Hematopoietic multipotent progenitor cell treated with erythropoietin and hydrocortisone succinate and interleukin-3 and kit ligand, for 15 days (in vitro differentiated cells): ENCODE data around the gene ATP8B1.

ENCODE experiments used
- DNase-seq: peaks from one replicate; pipeline ENCODE4 v3.0.0-alpha.2; 2015; ENCODE audit warnings: low spot score

The ATP8B1 gene

DNA sequence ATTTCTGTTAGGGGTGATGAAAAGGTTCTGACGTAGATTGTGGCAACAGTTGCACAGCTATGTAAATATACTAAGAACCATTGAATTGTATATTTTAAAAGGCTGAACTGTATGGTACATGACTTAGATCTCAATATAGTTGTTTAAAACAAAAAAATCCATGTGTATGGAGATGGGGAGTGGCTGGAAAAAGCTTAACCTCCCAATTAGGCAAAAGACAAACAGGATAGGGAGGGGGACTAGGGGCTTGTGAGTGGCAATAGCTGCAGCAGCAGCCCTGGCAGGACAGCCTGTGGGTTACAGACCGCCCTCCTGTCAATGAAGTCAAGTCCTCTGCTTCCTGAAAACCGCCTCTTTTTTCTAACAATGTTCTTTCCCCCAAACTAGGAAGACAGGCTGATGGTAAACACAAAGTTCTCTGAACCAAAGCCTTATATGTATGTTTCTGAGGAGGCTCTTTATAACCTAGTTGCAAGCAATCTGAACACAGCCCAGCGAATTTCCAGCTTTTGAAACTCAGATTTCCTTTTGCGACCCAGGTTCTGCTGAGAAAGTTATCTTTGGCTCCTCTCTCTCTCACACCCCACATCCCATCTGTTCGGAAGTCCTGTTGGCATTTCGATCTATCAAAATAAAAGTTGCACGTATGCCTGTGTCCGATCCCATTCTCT lies 10.3 kb downstream of the ATP8B1 start:
- no peak for DNase-seq

DNA sequence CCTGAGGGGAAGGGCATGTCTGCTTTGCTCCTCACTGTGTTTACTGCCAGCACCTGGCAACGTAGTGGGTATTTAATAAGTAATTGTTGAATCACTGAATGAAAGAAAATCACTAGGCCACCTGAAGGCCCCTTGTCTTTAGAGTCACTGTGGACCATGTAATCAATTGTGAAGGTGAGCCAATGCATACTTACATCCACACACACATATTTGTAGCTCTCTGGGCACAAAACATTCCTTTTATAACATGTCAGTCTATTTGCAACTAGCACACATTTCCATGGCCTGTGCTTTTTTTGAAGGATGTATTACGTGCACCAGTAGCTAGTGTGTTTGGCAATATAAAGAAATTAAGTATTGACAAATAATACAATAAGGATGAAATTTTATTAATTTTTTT lies 11.2 kb downstream of the ATP8B1 start:
- DNase-seq = no peak

DNA sequence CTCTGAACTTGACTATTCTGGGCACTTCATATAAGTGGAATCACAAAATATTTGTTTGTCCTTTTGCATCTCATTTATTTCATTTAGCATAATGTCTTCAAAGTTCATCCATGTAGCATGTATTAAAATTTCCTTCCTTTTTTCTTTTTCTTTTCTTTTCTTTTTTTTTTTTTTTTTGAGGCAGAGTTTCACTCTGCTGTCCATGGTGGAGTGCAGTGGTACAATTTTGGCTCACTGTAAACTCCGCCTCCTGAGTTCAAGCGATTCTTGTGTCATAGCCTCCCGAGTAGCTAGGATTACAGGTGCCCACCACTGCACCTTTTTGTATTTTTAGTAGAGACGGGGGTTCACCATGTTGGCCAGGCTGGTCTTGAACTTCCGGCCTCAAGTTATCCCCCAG lies 11.9 kb downstream of the ATP8B1 start:
- DNase-seq = no peak

DNA sequence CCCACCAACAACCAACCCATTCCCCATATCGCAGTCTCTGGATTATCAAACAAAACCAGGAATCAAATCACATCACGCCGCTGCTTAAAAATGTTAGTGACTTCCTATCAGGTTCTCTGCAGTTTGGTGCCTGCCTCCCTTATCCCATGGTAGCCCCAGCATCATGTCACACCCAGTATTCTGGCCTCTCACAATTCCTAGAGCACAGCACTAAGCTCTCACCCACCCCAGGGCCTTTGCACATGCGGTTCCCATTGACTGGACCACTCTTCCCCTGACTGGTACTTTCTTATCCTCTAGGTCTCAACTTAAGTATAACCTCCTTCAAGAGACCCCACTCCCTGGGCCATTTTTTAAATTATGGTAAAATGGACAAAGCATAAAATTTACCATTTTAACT lies 12.8 kb downstream of the ATP8B1 start:
- no peak for DNase-seq

DNA sequence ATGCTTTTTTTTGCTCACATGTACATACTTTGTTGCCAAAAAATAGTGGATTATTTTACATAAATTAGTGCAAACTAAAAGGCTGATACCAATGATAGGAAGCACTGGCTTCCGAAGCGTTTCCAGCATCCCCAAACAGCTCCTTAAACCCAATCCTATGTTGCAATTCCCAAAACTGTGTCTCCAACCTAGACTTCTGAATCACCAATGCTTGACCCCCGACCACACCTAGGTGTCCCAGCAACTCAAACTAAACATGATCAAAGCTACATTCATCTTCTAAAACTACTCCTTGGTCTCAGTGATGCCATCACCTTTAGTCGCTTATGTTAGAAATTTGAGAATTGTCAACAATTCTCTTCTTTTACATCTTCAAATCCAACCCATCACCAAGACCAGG lies 13.4 kb downstream of the ATP8B1 start:
- no peak for DNase-seq

DNA sequence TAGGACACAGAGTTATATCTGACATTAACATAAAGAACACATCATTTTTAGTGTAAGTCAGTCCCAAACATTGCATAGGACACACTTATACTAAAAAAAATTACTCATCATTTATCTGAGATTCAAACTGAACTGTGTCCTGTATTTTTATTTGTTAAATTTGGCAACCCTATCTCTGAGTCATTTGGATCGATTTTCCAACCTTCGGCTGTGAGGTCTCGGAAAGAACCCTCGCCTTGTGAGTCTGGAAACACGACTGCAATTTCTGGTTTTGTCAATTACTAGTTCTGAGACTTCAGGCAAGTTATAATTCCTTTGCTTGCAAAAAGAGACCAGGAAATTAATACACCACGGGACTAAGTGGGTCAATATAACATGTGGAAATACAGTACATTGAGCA lies 14.0 kb downstream of the ATP8B1 start:
- no peak for DNase-seq

DNA sequence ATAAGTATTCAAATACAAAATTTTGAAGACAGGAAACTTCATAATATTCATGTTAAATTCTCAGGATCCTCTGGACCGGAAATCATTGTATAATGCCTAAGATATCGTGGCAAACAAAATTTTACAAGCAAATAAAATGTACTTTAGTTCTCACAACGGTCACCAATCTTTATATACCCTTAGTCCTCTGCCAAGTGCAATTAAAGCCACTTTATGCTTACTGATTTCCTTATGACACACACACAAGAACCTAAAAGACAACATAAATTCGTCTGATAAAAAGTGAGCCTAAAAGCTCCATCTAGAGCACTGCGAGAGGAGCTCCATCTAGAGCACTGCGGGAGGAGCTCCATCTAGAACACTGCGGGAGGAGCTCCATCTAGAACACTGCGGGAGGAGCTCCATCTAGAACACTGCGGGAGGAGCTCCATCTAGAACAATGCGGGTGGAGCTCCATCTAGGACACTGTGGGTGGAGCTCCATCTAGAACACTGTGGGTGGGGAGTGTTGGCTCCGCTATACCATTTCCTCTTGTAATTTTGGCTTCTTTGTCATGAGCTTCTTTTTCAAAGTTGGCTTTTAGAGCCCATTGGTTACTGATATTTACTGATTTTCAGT lies 15.9 kb downstream of the ATP8B1 start:
- DNase-seq = no peak

DNA sequence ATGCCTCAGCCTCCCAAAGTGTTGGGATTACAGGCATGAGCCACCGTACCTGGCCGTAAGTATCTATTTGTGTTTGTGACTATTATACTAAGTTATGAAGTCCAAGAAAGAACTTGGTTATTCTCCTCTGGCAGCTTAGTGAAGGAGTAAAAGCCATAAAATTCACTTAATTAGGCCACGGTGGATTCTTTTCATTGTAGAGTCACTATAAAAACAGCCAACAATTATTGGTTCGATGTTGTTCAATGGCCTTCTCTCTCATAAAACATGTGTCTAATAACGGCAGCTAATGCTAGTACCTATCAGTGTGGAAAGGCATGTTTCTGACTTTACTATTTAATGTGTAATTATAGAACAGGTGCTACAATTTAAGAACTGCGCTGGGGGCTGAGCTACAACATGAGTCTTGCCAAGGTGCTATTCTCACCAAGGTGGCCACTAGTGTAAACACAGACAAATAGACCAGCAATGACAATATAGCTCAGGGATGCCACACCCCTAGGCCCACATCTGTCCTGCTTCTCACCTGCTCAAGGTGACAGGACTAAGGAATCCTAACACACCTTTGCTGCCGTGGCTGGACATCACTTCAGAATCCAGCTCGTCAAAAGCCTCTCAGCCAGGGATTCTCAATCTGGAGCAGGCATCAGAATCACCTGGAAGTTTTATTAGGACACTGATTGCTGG lies 17.2 kb downstream of the ATP8B1 start:
- no peak for DNase-seq

DNA sequence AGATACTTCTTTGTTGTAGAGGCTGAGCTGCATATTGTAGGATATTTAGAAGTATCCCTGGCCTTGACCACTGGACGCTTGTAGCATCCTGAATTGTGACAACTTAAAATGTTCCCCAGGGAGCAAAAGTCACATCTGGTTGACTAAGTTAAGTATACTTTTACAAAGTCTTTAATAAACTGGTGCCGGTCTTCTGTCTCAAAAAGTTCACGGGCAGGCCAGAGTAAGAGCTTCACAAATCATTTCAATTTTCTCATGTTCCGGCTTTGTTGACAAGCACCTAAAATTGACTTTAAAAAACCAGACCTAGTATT lies 18.4 kb downstream of the ATP8B1 start:
- DNase-seq = no peak

DNA sequence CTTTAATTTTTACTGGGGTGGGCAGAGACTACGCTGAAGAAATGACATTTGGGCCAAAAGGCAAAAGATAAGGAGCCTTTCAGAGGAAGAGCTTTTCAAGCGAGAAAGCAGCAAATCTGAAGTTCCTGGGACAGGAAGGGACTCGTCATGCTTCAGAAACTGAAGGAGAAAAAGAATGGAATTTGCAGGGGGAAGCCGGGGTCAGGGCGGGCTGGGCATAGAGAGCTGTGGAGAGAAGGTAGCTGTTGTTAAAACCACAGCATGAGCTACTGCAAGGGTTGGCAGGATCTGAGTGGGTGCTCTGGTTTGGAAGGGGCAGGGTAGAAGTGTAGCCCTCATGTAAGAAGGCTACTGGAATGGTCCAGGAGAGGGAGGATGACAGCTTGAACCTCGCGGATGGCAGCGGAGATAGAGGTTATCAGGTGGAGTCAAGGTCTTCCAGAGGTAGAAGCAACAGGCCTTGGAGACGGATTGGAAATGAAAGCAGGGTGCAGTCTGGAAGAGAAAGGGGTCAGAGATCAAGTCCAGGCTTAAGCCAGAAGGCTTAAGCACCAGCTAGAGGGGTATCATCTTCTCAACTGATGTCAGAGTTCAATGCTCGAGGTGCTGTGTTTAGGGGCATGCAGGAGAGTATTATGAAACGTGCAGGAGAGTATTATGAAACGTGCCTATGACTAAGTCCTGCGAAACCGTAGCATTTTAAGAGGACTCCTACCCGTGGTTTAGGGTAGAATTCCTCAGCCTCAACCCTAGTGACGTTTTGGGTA lies 18.9 kb downstream of the ATP8B1 start:
- DNase-seq = no peak

DNA sequence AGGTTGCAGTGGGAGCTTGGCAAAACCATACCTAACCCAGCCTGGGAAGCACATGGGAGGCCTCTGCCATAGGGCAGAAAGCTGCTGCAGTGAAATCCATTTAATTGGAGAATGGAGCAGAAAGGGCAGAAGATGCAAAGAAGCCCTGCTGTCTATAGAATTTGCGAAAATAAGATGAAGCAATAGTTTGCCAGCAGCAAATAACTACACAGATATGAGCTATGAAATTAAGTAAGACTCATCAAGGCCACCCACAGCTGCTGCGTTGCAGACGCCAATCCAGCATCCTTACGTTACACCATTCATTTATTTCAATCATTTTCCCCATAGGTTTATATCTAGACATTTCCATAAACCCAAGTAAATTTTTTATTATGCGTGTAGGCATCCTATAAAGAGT lies 21.1 kb downstream of the ATP8B1 start:
- DNase-seq = no peak

DNA sequence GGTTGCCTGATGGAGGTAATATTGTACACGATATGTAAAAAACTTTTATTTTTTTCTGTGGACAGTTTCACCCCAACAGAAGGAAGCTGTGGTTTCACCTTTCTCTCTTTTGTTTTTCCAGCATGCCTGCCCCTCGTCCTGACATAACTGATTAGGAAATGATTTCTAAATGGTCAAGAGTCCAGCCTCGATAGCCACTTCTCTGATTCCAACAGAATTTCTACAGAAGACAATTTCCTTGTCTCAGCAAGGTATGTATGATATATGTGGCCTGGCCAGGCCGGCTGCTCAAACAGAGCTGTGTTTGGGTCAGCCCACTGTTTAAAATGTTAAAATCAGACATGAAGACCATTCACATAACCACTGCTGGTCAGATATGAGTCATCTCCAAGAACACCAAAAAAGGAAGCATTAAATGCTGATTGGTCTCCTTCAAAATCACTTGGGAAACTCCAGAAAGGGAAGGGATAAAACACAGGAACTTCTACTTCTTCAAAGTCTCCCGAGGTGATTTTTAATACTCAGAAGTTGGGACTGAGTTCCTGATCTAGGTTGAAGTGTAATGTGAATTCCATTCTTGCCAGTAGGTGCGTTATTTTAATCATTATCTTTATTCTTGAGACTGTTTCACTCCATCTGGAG lies 22.3 kb downstream of the ATP8B1 start:
- DNase-seq = no peak

DNA sequence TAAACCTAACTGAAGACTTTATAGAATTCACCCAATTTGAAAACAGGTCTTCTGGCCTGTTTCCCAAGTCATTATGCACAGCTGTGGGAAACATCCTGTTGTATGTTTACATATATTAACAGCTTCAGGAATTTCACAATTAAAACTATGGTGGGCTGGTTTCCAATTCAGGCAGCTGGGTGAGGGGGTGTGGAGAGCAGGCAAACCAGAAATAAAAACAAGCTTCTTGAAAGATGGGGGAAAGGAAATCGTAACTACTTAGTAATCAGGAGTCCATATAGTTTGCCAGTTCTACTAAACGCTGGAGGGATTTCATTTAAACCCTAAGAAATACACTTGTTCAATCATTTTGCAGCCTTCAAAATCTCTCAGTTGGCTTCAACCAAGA lies 22.8 kb downstream of the ATP8B1 start:
- DNase-seq = no peak

DNA sequence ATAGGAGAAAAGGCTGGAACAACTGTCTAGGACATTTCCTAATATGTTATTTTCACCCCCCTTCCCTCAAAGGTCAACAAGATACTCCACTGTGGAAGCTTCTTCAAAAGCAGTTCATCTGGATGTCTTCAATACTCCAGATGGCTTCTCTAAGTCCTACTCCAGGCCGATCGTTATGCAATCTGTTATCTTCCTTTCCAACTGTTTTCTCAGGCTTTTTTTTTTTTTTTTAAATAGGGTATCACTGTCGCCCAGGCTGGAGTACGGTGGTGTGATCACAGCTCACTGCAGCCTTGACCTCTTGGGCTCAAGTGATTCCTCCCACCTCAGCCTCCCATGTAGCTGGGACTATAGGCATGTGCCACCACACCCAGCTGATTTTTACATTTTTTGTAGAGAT lies 26.3 kb downstream of the ATP8B1 start:
- DNase-seq = peak; percentile 29

DNA sequence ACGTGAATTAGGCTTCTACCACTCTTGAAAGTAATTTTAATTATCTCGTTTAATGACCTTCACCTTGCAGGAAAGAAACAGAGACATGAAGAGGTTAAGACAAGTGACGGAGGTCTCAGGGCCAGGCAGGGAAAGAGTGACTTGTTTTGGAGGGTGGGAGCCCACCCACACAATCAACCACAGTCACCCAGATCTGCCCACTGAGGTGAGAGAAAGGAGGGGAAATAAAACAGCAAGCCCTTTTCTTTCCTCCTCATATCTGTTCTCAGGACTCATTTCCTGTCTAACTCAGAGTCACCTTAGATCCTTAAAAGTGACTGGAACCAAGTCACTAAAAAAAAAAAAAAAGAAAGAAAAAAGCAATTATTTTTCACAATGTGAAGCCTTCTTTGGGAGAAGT lies 26.8 kb downstream of the ATP8B1 start:
- DNase-seq = no peak

DNA sequence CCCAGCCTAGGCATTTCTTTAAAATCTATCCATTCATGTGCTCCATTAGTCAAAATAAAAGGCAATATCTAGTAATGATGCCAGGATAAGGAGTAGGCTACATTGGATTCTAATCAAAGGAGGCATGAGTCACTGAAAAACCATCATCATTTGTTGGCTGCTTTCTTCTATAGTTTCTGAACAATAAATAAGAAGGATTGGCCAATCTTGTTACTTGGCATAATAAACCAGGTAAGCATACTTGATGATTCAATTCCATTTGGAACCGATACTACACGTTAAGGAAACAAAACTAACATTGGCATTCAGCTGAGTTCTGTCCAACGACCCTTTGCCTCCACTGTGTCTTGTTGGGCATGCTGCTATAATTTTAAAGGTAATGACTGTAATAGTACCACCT lies 27.2 kb downstream of the ATP8B1 start:
- no peak for DNase-seq

DNA sequence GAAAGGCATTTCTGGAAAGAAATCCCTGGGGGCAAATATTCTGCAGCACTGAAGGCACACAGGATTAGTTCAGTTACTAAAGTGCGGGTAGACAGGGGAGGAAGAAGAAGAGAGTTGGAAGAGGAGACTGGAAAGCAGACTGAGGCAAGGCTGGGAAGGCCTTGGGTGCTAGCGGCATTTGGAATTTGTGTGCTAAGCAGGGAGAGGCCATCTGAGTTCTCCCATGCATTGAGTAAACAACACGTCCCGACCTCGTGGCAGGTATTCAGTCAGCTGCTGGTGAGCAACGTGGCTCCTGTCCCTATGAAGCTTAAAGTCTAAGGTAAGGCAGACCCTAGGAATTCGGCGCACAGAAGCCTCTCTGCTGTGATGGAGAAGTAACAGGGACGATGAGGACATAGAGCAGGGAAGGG lies 30.7 kb downstream of the ATP8B1 start:
- DNase-seq = no peak

DNA sequence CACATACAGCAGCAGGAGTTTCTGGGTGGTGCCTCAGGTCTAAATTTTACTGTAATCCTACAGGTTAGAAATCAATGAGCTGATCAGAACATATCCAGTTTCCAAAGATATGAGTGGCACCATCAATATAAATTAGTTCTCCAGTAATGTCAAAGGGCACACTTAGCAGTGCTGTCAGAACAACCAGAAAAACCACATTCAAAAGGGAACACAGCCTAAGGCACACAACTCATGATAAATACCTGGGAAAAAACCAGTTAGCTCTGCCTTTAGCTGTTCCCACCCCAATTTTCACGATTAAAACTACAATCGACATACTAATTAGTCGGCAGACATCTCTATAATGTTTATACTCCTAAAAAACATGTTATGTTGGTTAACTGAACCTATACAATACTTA lies 31.5 kb downstream of the ATP8B1 start:
- no peak for DNase-seq

DNA sequence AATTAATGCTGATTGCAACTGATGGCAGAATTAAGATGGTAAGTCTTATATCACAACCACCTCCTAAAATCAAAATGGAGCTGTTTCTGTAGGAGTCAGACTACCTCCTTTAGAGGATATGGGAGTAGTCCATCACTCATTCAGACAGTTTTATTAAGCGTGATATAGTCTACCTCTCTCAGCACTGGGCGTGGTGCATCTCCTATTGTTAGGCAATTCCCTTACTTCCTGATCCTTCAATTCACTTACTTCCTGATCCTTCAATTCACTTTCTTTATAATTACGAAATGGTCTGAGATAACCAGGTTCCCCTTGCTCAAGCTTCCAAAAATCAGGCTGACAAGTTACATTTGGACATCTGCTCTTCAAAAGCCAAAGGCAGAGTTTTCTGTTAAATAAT lies 31.9 kb downstream of the ATP8B1 start:
- no peak for DNase-seq

DNA sequence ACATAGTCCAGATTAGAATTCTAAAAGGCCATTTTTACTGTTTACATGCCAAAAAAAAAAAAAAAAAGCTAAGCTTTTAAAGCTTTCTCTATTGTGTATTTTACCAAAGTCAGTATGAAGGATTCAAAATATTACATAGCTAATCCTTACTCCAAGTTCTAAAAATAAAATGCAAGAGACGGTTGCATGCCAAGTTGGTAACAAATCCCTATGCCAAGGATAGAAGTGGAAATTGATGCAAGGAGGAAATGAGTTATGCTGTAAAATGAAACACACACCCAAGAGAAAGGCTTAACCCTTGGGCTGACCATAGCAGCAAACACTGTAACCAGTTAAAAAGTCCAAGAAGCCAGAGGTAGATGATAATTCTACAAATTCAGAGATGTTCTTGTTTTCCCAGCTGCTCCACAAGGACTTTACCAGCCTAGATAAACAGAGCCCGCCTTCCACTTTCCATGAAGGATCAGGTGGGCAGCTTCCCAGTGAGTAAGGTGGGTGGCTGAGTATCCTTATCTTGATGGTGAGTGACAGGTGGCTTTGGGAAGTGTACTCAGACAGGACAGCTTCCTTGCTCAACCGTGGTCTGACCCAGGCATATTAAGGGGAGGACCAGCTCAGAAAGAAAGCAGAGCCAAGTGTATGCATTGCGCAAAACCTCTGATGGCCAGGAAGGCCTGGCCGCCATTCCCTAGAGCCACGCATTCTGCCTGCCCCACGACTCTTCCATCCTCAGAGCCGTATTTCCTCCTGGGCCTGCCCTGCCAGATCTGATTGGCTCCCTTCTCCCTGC lies 34.4 kb downstream of the ATP8B1 start:
- no peak for DNase-seq

DNA sequence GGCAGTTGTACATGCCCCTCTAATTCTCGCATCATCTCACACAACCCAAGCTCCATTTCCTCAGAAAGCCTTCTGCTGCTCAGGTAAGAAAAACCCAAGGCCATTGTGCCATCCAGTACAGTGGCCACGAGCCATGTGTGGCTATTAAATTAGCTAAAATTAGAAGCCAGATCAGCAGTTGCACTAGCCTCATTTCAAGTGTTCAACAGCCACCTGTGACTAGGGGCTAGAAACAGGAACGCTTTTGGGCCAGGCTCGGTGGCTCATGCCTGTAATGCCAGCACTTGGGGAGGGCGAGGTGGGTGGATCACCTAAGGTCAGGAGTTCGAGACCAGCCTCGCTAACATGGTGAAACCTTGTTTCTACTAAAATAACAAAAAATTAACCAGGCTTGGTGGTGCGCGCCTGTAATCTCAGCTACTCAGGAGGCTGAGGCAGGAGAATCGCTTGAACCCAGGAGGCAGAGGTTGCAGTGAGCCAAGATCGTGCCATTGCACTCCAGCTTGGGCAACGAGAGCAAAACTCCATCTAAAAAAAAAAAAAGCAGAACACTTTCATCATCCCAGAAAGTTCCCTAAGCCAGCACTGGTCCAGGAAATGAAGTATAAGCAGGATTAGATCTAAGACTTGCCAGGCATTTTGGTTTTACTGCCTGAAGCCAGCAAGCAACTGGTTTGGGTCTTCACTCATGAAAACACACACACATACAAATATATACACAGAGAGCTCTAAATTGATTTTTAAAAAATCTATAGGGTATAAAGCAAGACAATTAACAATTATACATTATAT lies 35.7 kb downstream of the ATP8B1 start:
- no peak for DNase-seq
